Umbilical cord (tissue), 1 donor: ENCODE data around the gene ZNF266. TPM values are rescaled to one million over a fixed set of nuclear protein-coding genes. Genes with fewer than 3 reads are reported as not detected.

Source experiments
- total RNA-seq: library from RNA; depleted of rRNA; stranded (reverse); fragments of >200 nt; gene quantifications from one replicate; pipeline ENCODE4 v1.2.3, GENCODE V29; 2014; ENCODE audit warnings: low replicate concordance; ENCODE audit not compliant: insufficient read depth

The ZNF266 gene
- total RNA-seq, 1 donor from 2014 or later: 7.5 TPM

Other genes with a start within 250 kb of the ZNF266 start
- gene OR7D4, start 216.0 kb downstream of the ZNF266 start, total RNA-seq: 4.3 TPM
- not detected for gene OR7E24, start 184.6 kb downstream of the ZNF266 start, total RNA-seq
- gene ZNF699, start 125.7 kb downstream of the ZNF266 start, total RNA-seq: 23.6 TPM
- gene ZNF559, start 111.4 kb downstream of the ZNF266 start, total RNA-seq: 32.7 TPM
- 3.6 TPM for gene ZNF177, start 72.6 kb downstream of the ZNF266 start, total RNA-seq
- gene ZNF560, start 63.0 kb upstream of the ZNF266 start, total RNA-seq: 8.4 TPM
- 24.3 TPM for gene ZNF426, start 103.1 kb upstream of the ZNF266 start, total RNA-seq
- gene ZNF121, start 148.9 kb upstream of the ZNF266 start, total RNA-seq: 47.2 TPM
- gene ZNF561, start 185.7 kb upstream of the ZNF266 start, total RNA-seq: 33.7 TPM
- gene ZNF562, start 239.5 kb upstream of the ZNF266 start, total RNA-seq: 35.9 TPM